ENCODE data around the gene TRDMT1.
A peak's percentile ranks its signal among the peaks of the same experiment; 100 is the strongest.
"Not testable (repeated sequence)": the region's sequence is repeated elsewhere in the genome, so short reads cannot be mapped to it uniquely, and the experiment has no call there.

The TRDMT1 gene

DNA sequence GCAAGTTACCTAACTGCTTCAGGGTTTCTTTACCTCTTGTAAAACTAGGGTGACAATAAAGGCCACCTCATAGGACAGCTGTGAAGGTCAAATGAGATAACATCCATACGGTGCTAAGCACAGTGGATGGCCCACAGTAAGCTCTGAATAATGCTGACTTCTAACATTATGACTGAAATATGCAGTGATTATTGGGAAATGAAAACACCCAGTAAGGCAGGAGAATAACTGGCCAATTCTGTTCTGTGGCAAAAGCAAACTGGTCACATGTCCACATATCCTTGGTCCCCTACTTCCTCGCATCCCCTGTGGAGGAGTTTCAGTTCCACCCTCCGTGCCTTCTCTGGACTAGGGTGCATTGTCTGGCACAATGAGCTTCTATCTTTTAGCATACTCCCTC, 73.2 kb downstream of the TRDMT1 start:
- DNase-seq = no peak

DNA sequence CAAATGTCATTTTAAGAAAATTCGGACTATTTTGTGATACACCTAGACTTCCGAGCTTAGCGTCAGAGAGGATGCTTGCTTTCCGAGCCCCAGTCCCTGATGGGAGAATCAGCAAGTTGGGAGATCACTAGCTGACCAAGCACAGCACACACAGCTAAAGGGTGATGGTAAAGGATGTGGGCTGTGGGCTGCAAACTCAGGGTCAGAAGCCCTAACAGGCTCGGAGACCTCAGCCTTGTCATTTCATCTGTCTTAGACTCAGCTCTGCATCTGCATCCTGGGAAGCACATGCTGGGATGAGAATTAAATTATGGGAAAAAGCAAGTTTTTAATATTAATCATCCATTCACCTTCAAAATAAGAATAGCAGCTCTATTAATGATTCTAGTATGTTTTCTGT, 75.1 kb downstream of the TRDMT1 start:
- no peak for DNase-seq

DNA sequence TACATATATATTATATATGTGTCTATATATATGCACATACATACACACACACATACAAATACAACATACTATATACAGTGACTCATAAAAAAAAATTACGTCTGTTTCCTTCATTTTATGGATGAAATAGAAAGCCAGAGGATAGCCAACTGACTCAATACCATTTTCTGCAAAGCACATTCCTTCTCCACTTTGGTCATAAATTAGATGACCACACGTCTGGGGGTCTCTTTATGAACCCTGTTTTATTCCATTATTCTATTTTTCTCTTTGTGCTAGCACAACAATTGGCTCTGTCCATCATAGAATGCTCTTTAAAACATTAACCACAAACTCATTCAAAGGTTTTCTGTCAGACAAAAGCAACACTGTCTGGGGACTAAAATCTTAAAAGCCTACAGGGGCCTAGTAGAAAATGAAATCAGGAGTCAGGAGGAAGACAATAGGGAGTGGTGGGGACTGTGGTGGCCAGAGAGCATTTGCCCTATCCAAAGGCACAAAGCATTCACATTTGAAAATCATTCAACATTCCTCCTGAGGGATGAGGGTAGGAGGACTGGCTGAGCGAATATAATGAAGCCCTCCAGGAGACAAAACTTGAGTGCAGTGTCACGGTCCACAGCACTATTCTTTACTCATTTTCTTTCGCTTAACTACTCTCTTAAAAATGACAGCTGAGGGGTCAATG, 76.1 kb downstream of the TRDMT1 start:
- no peak for DNase-seq

DNA sequence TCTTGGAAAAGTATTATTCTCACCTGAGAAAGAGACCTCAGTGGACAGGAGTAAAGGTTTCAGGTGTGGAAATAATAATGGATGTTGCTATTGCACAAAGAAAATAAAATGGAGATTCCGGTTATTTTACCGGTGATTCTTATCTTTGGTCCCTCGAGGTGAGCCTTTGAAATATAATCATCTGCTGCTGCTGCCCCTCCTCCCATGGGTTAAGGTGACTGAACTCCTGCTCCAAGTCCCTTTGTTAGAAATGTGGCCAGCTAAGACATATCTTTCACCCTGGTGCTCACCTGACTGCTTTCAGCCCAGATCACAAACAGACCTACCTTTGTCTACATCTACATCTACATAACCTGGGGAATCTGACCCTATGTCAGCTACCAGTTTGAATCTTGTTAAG, 77.5 kb downstream of the TRDMT1 start:
- DNase-seq = no peak

DNA sequence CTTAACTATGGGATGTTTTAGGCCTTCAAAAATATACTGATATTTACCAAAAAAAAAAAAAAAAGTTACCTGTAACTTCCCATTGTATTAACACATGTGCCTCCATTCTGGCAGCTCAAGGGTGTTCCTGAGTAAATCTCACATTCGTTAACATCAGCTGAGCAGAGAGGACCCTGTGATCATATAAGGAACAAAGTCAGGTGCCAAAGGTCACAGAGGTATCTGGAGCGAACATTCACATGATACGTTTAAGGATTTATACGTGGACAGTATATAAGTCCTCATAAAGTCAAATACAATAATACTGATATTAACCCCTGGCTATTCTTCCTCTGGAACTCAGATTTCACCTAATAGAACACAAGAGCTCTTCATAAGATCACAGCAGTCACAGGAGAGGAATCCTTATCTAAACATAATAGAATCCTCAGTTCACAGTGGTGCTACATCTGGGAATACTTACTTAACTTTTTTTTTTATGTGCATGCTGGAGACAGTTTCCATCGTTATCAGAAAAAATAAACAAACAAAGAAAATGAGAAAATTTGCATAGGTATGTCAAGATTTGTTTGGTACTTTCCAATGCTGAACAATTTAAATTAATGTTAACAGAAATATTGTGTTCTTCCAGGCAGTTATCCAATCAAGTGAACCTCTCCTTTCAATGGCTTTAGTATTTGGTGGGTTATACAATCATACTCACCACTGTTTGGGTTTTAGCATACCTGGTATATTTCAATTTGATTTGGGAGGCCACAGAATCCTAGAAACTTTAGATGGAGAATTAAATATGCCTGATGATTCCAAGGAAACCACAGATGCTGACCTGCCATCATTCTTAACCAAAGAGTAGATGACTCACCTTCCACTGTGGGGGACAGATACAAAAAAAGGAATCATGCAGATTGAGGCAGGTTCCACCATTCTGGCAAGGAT, 78.5 kb downstream of the TRDMT1 start:
- DNase-seq = peak; percentile 79

DNA sequence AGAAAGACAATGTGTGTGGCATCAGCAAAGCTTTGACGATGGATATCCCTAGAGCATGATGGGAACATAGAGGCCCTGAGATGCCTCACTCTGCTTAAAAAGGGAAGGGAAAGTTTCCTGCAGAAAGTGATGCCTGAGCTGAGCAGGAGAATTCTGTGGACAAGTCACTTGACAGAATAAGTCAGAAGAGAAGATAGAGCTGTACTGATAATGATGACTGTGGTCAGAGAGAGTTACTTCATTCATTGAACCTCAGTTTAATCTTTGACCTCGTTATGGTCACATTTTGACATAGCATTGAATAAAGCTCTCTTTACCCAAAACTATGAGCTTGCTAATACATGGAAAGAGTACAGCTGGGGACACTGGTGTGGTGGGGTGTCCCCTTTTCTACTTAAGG, 79.4 kb downstream of the TRDMT1 start:
- no peak for DNase-seq

DNA sequence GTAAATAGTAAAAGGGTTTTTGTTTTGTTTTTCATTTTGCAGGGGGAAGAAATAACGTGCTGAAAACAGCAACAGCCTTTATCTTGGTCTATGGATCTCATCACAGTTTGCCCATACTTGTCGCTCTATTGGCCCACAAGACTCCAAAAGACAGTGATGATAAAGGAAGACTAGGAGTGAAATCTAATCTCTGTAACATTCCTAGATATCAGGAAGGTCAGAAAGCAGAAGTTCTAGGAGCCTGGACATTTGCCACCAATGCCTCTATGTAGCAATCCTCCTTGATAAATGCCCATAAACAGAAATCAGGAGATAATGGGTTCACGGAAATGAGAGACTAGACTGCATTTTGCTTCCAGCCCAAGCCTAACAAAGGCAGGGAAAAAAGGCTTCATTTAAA, 80.8 kb downstream of the TRDMT1 start:
- no peak for DNase-seq

DNA sequence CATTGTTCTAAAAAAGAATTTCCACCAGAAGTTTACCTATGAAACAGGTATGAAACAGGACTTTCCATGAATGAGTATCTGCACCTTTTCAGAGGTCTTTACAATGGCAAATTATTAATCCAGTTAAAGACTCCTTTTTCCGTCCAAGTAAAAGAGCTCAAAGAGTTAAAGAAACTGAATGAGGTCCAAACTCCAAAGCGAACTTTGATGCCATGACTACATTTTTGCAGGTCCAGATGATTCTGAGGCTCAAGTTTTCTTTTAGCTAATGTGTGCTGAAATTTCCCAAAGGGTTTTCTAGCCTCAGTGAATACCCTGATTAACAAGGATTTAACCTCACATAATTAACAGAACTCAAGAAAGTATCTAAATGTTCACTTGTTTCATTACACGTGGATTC, 81.6 kb downstream of the TRDMT1 start:
- no peak for DNase-seq

DNA sequence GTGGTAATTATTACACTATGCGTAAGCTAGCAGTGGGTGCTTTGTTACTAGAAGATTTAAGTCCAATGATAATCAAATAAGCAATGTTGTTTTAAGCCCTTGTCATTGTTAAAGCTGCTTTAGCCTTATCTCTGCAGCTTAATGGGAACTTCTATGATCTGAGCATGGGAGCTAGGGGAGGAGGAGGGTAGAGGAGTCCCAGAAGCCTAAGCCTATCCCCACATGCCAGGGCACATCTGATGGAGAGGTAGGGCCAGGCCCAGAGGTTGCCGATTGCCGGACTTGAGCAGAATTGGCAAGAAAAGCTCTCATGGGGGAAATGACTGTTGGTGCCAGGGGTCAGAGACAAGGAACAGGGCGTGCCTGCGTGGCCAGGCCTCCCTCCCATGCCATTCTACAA, 85.3 kb downstream of the TRDMT1 start:
- DNase-seq = no peak

DNA sequence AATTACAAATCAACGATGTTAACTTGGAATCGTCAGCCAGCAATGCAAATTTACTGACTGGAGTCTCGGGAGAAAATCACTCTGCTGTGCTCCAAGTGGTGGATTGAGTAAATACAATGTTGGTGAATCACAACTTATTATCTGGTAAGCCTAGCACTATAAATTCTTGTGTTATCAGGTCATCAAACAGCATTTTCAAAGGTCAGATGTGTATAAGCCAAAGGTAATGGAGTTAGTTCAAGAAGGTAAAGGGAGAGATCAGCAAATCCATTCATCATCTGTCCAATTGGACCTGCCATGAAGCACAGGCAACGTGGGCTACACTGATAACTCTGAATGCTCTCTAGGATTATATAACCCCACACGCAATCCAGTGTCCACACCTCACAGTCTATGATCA, 85.8 kb downstream of the TRDMT1 start:
- peak; percentile 47 for DNase-seq

DNA sequence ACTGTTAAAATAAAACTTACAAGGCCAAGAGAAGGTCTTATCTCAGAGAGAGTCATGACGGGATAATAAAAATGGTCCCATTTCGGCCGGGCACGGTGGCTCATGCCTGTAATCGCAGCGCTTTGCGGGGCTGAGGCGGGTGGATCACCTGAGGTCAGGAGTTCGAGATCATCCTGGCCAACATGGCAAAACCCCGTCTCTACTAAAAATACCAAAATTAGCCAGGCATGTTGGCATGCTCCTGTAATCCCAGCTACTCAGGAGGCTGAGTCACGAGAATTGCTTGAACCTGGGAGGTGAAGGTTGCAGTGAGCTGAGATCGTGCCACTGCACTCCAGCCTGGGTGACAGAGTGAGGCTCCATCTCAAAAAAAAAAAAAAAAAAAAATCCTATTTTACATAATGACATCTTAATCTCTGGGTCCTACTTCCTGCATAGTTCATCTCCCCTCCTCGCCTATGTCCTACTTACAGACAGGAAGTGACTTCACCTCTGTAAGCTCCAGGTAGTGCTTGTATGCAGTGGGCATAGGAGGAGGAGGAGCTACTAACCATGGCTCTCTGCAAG, 86.5 kb downstream of the TRDMT1 start:
- not testable (repeated sequence) for DNase-seq

DNA sequence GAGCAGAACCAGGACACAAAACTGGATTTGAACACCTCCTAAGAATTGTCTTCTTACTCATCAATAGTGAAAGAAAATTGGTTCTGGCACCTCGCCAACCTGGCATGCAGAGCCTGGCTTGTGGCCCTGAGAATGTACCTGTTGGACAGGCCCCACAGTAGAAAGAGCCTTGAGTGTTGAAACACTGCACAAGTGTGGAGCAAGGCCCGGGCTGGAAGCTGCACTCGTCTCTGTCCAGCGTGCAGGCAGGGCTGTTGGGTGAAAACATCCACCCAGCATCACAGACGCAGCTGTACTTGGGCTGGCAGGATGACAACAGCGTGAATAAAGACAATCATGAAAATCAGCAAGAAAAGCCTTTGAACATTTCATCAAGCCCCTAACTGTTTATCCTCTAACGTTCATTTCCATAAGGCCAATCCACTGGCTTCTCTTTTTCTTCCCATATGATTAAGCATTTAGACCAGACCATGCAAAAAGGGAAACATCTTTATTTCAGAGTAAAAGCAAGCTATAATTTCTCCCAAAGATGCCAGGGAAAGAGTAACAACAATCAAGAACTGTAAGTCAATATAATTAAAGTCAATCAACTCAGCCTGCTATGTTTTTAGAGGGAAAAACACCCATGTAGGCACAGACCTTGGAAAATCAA, 87.5 kb downstream of the TRDMT1 start:
- peak; percentile 55 for DNase-seq

DNA sequence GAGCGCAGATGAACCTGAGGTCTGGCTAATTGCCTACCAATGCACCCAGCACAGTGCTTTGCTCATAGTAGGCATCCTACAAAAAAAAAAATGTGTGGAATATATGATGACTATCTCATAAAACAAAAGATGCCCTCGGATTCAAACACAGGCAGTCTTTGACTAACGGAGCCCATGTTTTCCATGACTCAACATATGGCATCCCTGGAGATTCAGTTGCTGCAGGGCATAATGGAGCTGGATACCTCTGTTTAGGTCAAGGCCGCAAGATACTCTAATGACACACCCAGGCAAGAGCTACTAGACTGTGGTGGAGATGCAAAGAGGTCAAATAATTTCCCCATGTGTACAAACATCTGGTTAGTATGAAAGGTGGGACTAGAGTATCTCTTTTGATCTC, 88.1 kb downstream of the TRDMT1 start:
- no peak for DNase-seq

DNA sequence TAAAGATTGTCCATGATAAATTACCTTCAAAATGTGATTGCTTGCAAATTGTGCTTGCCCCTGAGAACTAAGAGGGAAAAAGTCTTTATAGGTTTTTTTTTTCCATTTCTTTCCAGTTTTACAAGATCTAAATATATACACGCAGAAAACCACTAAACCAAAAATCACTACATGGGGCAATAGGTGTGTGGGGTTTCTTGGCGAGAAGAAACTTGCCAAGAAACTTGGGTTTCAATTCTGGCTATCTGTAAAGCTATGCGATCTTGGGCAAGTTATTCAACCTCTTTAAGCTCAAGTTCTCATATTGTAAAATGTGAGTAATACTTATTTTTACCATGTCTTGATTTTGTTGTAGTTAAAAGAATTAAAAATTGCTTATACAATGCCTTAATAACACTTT, 88.9 kb downstream of the TRDMT1 start:
- DNase-seq = no peak

DNA sequence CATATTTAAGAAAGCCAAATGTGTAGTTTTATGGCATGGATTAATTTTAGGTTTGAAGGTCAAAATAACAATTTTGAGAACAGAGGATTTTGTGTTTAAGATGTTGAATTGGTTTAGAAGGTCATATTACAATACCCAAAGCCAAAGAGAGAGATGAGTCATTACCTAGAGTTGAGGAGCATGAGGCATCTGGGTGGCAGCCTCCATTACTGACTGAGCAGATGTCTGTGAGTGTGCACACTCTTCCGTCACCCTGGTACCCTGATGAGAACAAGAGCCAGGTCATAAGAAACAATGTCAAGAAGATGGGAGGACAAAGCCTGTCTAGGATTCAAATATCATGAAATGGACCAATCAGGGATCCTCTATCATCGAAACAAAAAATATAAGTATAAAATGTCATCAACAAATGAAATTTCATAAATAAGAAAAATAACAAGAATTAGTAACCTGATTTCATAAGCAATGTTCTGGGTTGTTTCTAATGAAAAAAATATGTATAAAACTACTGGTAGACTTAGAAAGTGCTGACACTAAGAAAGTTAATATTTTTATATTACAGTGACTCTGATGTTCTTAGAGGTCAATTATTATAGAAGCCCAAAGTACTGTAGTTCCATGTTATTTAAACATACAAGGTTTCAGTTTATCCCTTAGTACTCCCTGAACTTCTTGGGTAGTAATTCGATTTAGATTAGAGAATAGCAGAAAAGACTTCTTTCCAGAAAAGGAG, 91.8 kb downstream of the TRDMT1 start:
- peak; percentile 67 for DNase-seq

DNA sequence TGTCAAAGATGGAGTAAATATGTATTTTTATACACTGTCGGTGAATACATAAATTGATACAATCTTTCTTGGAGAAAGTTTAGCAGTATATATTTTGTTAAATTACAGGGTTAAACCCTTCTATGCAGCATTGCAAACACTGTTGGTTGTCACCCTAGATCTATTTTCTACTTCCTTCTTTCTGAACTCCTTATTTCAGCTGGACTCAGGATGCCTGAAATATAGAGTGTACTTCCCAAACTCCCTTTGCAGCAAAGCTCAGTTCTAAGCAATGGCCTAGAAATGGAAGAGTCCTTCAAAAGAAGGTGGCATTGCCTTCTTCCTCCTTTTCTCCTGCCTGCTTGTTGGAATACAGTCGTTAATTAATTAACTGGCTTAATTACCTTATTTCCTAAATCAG, 92.4 kb downstream of the TRDMT1 start:
- DNase-seq = no peak

DNA sequence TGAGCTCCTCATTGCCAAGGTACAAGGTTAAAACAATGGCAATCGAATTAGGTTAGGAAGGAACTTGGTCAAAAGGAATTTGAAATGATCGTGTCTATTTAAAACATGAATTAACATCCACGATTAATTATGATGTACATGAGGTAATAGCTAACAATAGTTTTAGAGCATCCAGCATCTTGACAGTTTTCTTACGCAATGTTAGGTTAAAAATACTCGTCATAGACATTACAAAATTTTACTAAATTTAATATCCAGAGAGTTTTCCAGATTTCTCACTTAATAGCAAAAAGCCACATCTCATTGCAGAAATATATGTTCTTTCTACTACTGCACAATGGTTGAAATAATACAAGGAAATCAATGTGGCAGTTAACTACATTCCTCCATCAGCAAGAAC, 94.5 kb downstream of the TRDMT1 start:
- no peak for DNase-seq

DNA sequence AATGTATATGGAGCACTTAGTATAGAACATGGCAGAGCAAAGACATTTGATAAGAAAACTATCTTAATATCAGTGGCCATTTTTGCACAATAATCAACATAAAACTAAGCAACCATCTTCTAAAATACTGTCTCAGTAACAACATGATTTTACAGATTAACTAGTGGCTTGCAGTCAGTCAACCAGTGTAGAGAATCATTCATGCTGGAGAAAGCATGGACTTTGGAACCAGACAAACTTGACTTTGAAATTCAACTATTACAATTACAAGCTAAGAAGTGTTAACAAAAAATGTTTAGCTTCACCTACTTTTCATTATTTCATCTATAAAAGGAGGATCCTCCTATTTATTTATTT, 99.6 kb downstream of the TRDMT1 start:
- DNase-seq = no peak

DNA sequence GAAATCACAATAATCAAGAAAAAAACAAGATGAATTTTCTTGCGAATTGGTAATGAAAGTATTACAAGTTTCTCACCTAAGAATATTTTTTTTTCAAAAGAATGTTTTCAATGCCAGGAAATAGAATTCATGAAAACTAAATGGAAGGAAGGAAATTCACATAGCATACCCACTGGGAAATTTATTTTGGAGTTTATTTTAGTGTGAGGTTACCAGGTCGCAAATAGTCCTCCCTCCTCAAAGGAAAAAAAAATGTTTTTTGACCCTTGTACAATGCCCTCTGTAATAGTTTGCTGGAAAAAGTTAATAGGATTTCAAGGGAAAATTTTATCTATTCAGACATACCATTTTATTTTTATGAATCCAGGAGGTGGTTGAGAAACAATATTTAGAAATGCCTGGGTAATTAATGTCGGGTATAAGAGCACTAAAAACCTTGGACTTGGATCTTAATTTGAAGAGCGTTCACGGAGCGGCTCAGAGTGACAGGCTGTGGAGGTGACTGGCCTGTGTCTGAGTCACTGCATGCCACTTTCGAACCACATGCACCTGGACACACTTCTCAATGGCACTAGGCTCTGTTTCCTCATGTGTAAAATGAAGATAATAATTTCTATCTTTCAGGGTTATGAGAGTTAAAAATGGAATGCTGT, 100.1 kb downstream of the TRDMT1 start:
- DNase-seq = no peak

DNA sequence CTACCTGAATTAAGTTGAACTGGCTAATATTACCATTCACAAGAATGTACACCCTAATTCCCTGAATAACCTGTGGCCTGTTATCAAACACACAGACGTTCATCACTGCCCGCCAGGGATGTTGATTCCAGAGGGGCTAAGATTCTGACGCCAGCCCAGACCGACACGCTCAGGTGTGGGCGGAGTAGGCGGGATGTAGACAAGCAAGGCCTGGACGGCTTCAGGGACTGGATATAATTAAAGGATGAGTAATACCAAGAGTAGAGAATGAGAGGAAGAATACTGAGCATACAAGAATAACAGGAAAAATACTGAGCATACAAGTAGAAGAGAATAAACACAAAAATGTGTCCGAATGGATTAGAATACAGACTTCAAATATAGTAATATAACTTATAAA, 100.9 kb downstream of the TRDMT1 start:
- no peak for DNase-seq

DNA sequence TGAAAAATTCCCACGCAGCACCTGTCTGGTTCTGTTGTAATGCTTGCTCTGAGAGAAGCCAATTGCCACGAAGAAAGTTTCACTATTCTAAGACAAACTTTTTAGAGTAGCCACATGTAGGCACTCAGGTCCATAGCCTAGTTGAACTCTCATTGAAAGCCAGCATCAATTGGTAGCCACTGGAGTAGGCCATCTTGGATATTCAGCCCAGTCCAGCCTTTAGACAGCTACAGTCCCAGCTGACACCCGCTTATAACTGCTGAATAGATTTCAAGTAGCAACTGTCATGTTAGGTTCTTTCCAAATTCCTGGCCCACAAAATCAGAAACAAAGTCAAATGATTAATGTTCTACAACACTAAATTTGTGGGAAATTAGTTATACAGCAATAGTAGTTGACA, 103.5 kb downstream of the TRDMT1 start:
- no peak for DNase-seq

Measured in fibroblast of skin of scalp (primary cell).